Activated CD4-positive, alpha-beta memory T cell treated with anti-CD3 and anti-CD28 coated beads, Interleukin-2, amount 10 ng/mL, durations not matched to agents 7 days and 5 days (primary cell): ENCODE data around the gene XIRP1. TPM values are rescaled to one million over a fixed set of nuclear protein-coding genes. Genes with fewer than 3 reads are reported as not detected.

Experiments
- CTCF ChIA-PET: fragments of 350-600 bp; sonication (Branson Sonifier 250); formaldehyde crosslinking; loops from one replicate; lab custom pipeline; 2021; ENCODE audit warnings: antibody characterized with exemption, inconsistent platforms; lab: Charles Lee
- POLR2A ChIA-PET: fragments of 350-600 bp; sonication (Branson Sonifier 250); formaldehyde crosslinking; loops from one replicate; lab custom pipeline; 2021; ENCODE audit warnings: antibody characterized with exemption; lab: Charles Lee
- DNase-seq: peaks from one replicate; pipeline ENCODE4 v3.0.0-alpha.2; 2020
- H3K27ac Mint-ChIP-seq: one replicate; pipeline ENCODE4 v1.8.0; 2021; ENCODE audit warnings: mild to moderate bottlenecking, mixed read lengths
- H3K27me3 Mint-ChIP-seq: one replicate; pipeline ENCODE4 v1.8.0; 2021; ENCODE audit warnings: mixed read lengths
- H3K36me3 Mint-ChIP-seq: one replicate; pipeline ENCODE4 v1.8.0; 2021; ENCODE audit warnings: low read depth, mixed read lengths
- H3K4me1 Mint-ChIP-seq: one replicate; pipeline ENCODE4 v1.8.0; 2021; ENCODE audit warnings: mixed read lengths
- H3K4me3 Mint-ChIP-seq: one replicate; pipeline ENCODE4 v1.8.0; 2021; ENCODE audit warnings: mild to moderate bottlenecking, mixed read lengths
- H3K9me3 Mint-ChIP-seq: one replicate; pipeline ENCODE4 v1.8.0; 2021; ENCODE audit warnings: mixed read lengths
- total RNA-seq, 2 experiments: library from RNA; stranded (reverse); gene quantifications; one replicate each; pipeline ENCODE4 v1.2.3, GENCODE V29; 2021

XIRP1 gene
- total RNA-seq, 2 experiments from 2014 or later, result 0.03 to 0.05 TPM

DNA sequence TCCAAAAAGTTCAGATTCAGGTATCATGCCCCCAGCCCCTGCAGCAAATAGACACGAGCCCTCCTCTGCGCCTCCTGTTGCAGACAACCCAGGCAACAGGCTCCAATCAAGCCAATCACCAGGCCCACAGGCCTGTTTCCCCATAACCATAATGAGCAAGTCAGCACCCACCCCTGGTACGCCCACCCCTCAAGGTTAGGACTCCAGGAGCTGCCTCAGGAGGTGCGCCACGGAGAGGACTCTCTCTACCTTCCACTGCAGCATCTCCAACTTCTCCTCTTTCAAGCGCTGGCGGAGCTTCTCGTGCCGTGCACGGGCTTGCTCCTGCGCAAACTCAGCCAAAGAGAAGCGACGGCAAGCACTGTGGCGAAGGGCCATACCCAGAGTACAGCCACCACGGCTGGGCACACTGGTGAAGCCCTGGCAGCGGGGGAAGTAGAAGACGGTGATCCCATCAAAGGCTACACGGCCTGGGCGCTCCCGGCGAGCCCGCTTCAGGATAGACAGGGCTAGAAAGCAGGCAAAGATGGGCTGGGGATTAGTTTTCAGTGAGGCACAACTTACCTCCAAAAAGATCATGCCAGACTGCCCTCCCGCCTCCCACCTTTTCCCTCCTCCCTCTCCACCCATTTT, 47.5 kb downstream of the XIRP1 start:
- H3K4me1 Mint-ChIP-seq, result peaks cover 63% of the 10 kb centered on the region
- H3K27me3 Mint-ChIP-seq, result no peaks in the 10 kb centered on the region
- CTCF ChIA-PET, result interaction anchor here (1.5 to 2.1 kb wide), 2 partner anchors 37 to 143 kb away, joined by 5 to 9 read pairs; partner anchors contain the start of genes GORASP1 and TTC21A
- no peak overlapping the region for H3K27ac Mint-ChIP-seq
- POLR2A ChIA-PET, result interaction anchor here (1.1 to 3.7 kb wide), 2 partner anchors 14 to 37 kb away, joined by 3 to 29 read pairs; partner anchors contain the start of genes GORASP1 and TTC21A
- peaks cover 88% of the 10 kb centered on the region for H3K36me3 Mint-ChIP-seq
- no peaks in the 10 kb centered on the region for H3K9me3 Mint-ChIP-seq
- DNase-seq, result no peak
- H3K4me3 Mint-ChIP-seq, result no peak overlapping the region

DNA sequence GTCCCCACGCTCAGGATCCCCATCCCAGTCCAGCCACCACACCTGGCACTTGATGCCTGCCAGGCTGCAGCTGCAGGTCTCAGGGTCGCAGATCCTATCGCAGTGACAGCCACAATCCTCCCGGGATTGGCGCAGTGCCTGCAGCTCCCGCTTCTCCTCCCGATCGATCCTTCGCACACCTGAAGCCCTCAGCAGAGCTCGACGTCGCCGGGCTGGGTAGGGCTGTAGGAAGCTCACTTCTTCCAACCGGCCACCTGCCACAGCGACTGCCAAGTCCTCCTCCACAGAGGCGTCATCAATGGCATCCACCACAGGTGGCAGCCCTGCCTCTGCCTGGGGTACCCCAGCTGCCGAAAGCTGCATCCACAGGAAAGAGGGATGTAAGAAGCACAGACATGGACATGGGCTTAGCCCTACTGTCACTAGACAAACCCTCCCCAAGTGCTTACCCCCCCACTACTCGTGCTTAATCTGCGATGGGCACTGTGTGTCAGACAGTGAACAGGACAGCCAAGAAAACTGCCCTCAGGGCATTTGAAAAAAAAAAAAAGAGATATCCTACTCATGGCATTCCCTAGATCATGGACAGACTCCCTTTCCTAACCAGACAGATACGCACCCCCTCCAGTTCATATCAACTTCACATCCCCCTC, 48.2 kb downstream of the XIRP1 start:
- H3K27ac Mint-ChIP-seq, result no peak overlapping the region
- H3K27me3 Mint-ChIP-seq, result no peaks in the 10 kb centered on the region
- ChIA-PET POLR2A (interaction anchor here (1.1 to 3.7 kb wide), 4 partner anchors 10 to 37 kb away, joined by 3 to 29 read pairs (median 6); partner anchors contain the start of genes GORASP1 and TTC21A), CTCF (interaction anchor here (1.2 to 1.5 kb wide), 2 partner anchors 27 to 144 kb away, joined by 4 to 5 read pairs; no protein-coding TSS in a partner anchor)
- H3K4me3 Mint-ChIP-seq, result no peak overlapping the region
- peaks cover 82% of the 10 kb centered on the region for H3K36me3 Mint-ChIP-seq
- H3K9me3 Mint-ChIP-seq, result no peaks in the 10 kb centered on the region
- no peak for DNase-seq
- H3K4me1 Mint-ChIP-seq, result peaks cover 58% of the 10 kb centered on the region

DNA sequence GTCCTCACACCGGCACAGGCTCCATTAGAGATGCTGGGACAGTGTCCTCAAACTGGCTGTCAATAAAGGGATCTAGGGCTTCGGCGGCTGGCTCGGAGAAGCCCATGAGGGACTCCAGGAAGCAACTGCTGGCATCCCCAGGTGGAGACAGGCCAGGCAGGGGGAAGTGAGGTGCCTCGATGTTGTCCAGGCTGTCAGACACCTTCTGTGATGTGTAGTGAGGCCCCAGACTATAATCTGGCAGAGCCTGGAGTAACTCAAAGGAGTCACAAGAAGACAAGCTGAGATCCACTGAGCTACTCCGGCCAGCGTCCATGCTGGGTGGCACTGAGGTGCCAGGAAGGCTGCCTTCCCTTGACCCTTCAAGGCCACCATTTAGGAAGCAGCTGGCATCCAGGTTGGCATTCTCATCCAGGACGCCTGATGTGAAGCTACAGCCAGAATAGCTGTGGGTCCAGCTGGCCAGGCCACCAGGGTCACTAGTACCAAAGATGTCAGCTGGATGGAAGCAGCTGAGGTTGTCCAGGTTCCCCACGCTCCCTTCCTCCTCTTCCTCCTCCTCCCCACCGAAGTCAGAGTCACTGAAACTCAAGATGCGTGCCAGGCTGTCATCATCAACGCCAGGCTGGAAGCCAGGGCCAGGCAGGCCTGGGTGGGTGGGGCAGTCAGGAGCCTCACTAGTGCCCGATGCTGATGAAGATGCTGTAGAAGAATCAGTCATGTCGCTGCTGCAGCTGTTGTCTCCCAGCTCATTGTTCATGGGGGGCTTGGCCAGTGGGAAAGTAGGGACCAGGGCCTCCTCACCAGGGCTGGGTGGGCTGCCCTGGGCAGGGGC, 49.1 kb downstream of the XIRP1 start:
- POLR2A ChIA-PET, result interaction anchor here (0.9 to 2.4 kb wide), 4 partner anchors 9 to 35 kb away, joined by 3 to 9 read pairs (median 4); partner anchors contain the start of genes GORASP1 and TTC21A
- no peak for DNase-seq
- Mint-ChIP-seq H3K27me3 (no peaks in the 10 kb centered on the region), H3K4me1 (peaks cover 52% of the 10 kb centered on the region), H3K9me3 (no peaks in the 10 kb centered on the region), H3K4me3 (no peak overlapping the region), H3K36me3 (peaks cover 75% of the 10 kb centered on the region), H3K27ac (no peak overlapping the region)
- CTCF ChIA-PET, result interaction anchor here (1.2 kb wide), 1 partner anchor 28 kb away, joined by 4 read pairs; no protein-coding TSS in a partner anchor

DNA sequence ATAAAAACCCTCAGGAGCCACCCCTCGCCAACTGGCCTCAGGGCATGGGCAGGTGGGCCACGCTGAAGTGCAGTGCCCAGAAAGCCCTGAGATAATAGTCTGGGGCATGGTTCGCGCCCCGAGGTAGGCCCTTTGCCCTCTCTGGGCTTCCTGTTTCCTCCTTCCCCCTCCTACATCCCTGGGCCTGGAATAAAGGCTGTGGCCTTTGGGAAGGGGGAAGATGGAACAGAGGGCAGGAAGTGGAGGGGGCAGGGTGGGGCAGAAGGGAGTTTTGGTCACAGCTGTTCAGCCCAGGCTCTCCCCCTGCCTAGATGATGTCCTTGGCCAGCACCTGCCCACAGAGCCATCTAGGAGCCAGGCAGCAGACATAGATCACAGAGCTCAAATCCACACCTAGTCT, 50.3 kb downstream of the XIRP1 start:
- Mint-ChIP-seq H3K36me3 (peaks cover 69% of the 10 kb centered on the region), H3K27me3 (no peaks in the 10 kb centered on the region), H3K4me1 (peaks cover 42% of the 10 kb centered on the region), H3K9me3 (no peaks in the 10 kb centered on the region), H3K27ac (no peak overlapping the region), H3K4me3 (no peak overlapping the region)
- ChIA-PET CTCF (no interaction called here), POLR2A (interaction anchor here (1.4 to 2.4 kb wide), 4 partner anchors 9 to 34 kb away, joined by 4 to 9 read pairs (median 6); partner anchors contain the start of genes GORASP1 and TTC21A)
- DNase-seq, result no peak

GRCh38 chr3:39141171-39141995, 51.0 kb downstream of the XIRP1 start:
- no peak overlapping the region for H3K27ac Mint-ChIP-seq
- no peaks in the 10 kb centered on the region for H3K9me3 Mint-ChIP-seq
- H3K36me3 Mint-ChIP-seq, result peaks cover 66% of the 10 kb centered on the region
- ChIA-PET CTCF (no interaction called here), POLR2A (interaction anchor here (1.4 to 2.4 kb wide), 4 partner anchors 10 to 33 kb away, joined by 4 to 9 read pairs (median 6); partner anchors contain the start of genes GORASP1 and TTC21A)
- peak; percentile 0 for DNase-seq
- H3K27me3 Mint-ChIP-seq, result no peaks in the 10 kb centered on the region
- no peak overlapping the region for H3K4me3 Mint-ChIP-seq
- peaks cover 36% of the 10 kb centered on the region for H3K4me1 Mint-ChIP-seq

- Mint-ChIP-seq H3K4me1 (peaks cover 28% of the 10 kb centered on the region), H3K9me3 (no peaks in the 10 kb centered on the region), H3K27ac (peak overlapping the region; percentile 26), H3K27me3 (no peaks in the 10 kb centered on the region), H3K4me3 (no peak overlapping the region), H3K36me3 (peaks cover 58% of the 10 kb centered on the region)
- no peak for DNase-seq
- CTCF ChIA-PET, result no interaction called here
- POLR2A ChIA-PET, result interaction anchor here (1.9 kb wide), 2 partner anchors 13 to 32 kb away, joined by 5 to 7 read pairs; partner anchors contain the start of genes GORASP1 and TTC21A
Measured at GRCh38 chr3:39140341-39140971, 51.9 kb downstream of the XIRP1 start.

DNA sequence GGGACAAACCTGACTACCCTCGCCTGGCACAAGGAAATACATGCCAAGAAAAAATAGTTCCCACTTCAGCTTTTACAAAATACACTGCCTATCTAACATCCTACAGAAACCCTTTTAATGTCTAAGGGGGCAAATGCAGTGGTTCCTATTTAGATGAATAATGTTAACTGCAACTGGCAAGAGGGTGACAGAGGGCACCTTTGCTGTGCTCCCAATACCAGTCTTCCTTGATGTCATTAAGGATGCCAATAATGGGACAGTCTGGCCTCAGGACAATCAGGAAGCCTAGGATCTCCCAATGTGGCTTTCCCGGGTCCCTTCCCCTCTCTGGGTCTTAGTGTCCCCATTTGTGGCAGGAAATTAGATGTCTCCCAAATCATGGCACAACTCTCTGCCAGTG, 53.0 kb downstream of the XIRP1 start:
- ChIA-PET POLR2A (no interaction called here), CTCF (no interaction called here)
- Mint-ChIP-seq H3K27me3 (no peaks in the 10 kb centered on the region), H3K36me3 (peaks cover 49% of the 10 kb centered on the region), H3K4me3 (no peak overlapping the region), H3K27ac (no peak overlapping the region), H3K9me3 (no peaks in the 10 kb centered on the region), H3K4me1 (peaks cover 24% of the 10 kb centered on the region)
- DNase-seq, result no peak

GRCh38 chr3:39138804-39139415, 53.5 kb downstream of the XIRP1 start:
- no peak for DNase-seq
- no peak overlapping the region for H3K4me3 Mint-ChIP-seq
- H3K4me1 Mint-ChIP-seq, result peaks cover 23% of the 10 kb centered on the region
- ChIA-PET POLR2A (no interaction called here), CTCF (no interaction called here)
- H3K27me3 Mint-ChIP-seq, result no peaks in the 10 kb centered on the region
- no peak overlapping the region for H3K27ac Mint-ChIP-seq
- no peaks in the 10 kb centered on the region for H3K9me3 Mint-ChIP-seq
- peaks cover 44% of the 10 kb centered on the region for H3K36me3 Mint-ChIP-seq

DNA sequence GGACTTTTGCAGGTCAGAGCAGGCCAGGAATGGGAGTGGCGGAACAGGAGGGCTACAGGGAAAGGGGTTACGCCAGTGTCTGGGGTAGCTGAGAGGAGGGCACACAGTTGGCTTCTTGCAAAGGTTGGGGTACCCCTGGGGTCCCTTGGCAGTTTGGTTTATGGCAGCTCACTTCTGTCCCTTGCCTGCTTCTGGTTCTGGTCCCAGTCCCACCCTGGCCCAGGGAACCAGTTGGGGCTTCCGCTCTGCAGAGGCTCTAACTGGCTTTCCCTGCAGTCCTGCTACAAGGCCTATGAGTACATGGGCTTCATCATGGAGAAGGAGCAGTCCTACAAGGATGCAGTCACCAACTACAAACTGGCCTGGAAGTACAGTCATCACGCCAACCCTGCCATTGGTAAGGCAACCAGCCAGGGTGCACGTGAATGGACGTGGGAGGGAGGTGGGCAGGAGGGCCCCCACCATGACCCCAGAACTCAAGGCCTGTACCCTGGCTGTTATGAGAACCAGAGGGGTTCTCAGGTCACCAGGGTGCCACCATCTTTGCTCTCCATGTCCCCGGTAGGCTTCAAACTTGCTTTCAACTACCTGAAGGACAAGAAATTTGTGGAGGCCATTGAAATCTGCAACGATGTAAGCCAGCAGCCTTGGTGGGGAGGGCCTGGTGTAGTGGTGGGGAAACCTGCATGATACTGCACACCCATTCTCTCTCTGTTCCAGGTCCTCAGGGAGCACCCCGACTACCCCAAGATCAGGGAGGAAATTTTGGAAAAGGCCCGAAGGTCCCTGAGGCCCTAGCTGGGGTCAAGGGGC, 54.2 kb downstream of the XIRP1 start:
- H3K27me3 Mint-ChIP-seq, result no peaks in the 10 kb centered on the region
- no peak overlapping the region for H3K27ac Mint-ChIP-seq
- ChIA-PET CTCF (no interaction called here), POLR2A (interaction anchor here (0.9 to 1.2 kb wide), 2 partner anchors 9 to 141 kb away, joined by 3 read pairs; partner anchors contain the start of gene CX3CR1)
- no peak for DNase-seq
- peaks cover 36% of the 10 kb centered on the region for H3K36me3 Mint-ChIP-seq
- peaks cover 23% of the 10 kb centered on the region for H3K4me1 Mint-ChIP-seq
- no peaks in the 10 kb centered on the region for H3K9me3 Mint-ChIP-seq
- H3K4me3 Mint-ChIP-seq, result no peak overlapping the region

- ChIA-PET CTCF (no interaction called here), POLR2A (interaction anchor here (0.9 to 1.2 kb wide), 2 partner anchors 9 to 142 kb away, joined by 3 read pairs; partner anchors contain the start of gene CX3CR1)
- DNase-seq, result no peak
- H3K27me3 Mint-ChIP-seq, result no peaks in the 10 kb centered on the region
- H3K27ac Mint-ChIP-seq, result no peak overlapping the region
- peaks cover 20% of the 10 kb centered on the region for H3K4me1 Mint-ChIP-seq
- peaks cover 29% of the 10 kb centered on the region for H3K36me3 Mint-ChIP-seq
- H3K4me3 Mint-ChIP-seq, result no peak overlapping the region
- H3K9me3 Mint-ChIP-seq, result no peaks in the 10 kb centered on the region
Measured at GRCh38 chr3:39137435-39137936, 54.9 kb downstream of the XIRP1 start.
